Activated gamma-delta T cell treated with Interleukin-2 at 50 U/mL for 16 hours (primary cell): Measurements from ENCODE around the gene ABHD12B.
"Not testable (repeated sequence)": the region's sequence is repeated elsewhere in the genome, so short reads cannot be mapped to it uniquely, and the experiment has no call there.

Experiments
- DNase-seq: peaks from one replicate; pipeline ENCODE4 v3.0.0-alpha.2; 2020

The ABHD12B gene

GRCh38 chr14:50839691-50840090, 32.2 kb upstream of the ABHD12B start:
- DNase-seq: no peak

- DNase-seq: no peak
These were observed 27.5 kb upstream of the ABHD12B start for GRCh38 chr14:50844391-50844790.

- no peak for DNase-seq
These were observed 26.7 kb upstream of the ABHD12B start for GRCh38 chr14:50845166-50845565.

- DNase-seq: no peak
These were observed 25.5 kb upstream of the ABHD12B start for GRCh38 chr14:50846226-50846880.

GRCh38 chr14:50853891-50854290, 18.0 kb upstream of the ABHD12B start:
- DNase-seq: no peak

- DNase-seq: no peak
These were observed 17.3 kb upstream of the ABHD12B start for GRCh38 chr14:50854521-50854920.

- DNase-seq: no peak
These were observed 16.3 kb upstream of the ABHD12B start for GRCh38 chr14:50855558-50855957.

GRCh38 chr14:50856660-50857059, 15.2 kb upstream of the ABHD12B start:
- no peak for DNase-seq

GRCh38 chr14:50859296-50859624, 12.6 kb upstream of the ABHD12B start:
- no peak for DNase-seq

GRCh38 chr14:50860478-50861086, 11.3 kb upstream of the ABHD12B start:
- peak; percentile 90 for DNase-seq

GRCh38 chr14:50862036-50862570, 9.8 kb upstream of the ABHD12B start:
- DNase-seq: no peak

- no peak for DNase-seq
These were observed 7.6 kb upstream of the ABHD12B start for GRCh38 chr14:50864237-50864636.

- DNase-seq: no peak
These were observed 6.9 kb upstream of the ABHD12B start for GRCh38 chr14:50864946-50865345.

- DNase-seq: no peak
These were observed 6.3 kb upstream of the ABHD12B start for GRCh38 chr14:50865391-50866076.

GRCh38 chr14:50871228-50871627, 625 bp upstream of the ABHD12B start:
- no peak for DNase-seq

GRCh38 chr14:50874757-50875156, 2.9 kb downstream of the ABHD12B start:
- no peak for DNase-seq

- peak; percentile 63 for DNase-seq
These were observed 3.7 kb downstream of the ABHD12B start for GRCh38 chr14:50875359-50876070.

GRCh38 chr14:50882932-50883826, 11.3 kb downstream of the ABHD12B start:
- no peak for DNase-seq

GRCh38 chr14:50883827-50884197, 12.0 kb downstream of the ABHD12B start:
- no peak for DNase-seq

GRCh38 chr14:50887476-50887875, 15.6 kb downstream of the ABHD12B start:
- no peak for DNase-seq

GRCh38 chr14:50892255-50892654, 20.4 kb downstream of the ABHD12B start:
- DNase-seq: no peak

- DNase-seq: not testable (repeated sequence)
These were observed 24.6 kb downstream of the ABHD12B start for GRCh38 chr14:50896421-50896820.
